SH-SY5Y (cell line): Measurements from ENCODE around the gene TMOD2.

Experiments
- GATA2 ChIP-seq: IDR thresholded peaks from 2 replicates; pipeline ENCODE4 v1.6.1; 2011; ENCODE audit warnings: mild to moderate bottlenecking, low read depth, low read length
- GATA3 ChIP-seq: IDR thresholded peaks from 2 replicates; pipeline ENCODE4 v1.6.1; 2011; ENCODE audit warnings: low read depth, mild to moderate bottlenecking, low read length, moderate library complexity

TMOD2 gene

DNA sequence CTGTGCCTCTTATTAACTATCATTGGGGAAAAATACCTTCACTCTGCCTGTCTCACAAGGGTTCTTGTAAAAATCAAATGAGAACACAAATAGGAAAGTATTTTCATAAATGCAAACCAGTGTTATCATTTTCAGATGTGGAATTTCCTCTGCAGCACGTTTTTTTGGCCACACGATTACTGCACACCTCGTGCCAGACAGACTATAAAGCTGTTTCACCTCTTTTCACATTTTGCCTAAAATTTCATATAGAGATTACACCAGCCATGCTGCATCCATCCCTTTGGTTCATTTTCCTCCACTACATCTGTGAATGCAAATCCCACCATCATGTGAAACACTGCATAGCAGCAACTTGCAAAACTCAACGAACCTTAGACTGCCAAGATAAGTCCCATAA is 1.2 kb upstream of the TMOD2 start:
- TF ChIP-seq GATA3 (no peak), GATA2 (no peak)

GRCh38 chr15:51751697-51752683 is 593 bp downstream of the TMOD2 start:
- no peak for TF ChIP-seq GATA3
- TF ChIP-seq GATA2, result no peak

- TF ChIP-seq GATA2, result no peak
- TF ChIP-seq GATA3, result no peak
Measured at GRCh38 chr15:51752888-51753287, 1.5 kb downstream of the TMOD2 start.

DNA sequence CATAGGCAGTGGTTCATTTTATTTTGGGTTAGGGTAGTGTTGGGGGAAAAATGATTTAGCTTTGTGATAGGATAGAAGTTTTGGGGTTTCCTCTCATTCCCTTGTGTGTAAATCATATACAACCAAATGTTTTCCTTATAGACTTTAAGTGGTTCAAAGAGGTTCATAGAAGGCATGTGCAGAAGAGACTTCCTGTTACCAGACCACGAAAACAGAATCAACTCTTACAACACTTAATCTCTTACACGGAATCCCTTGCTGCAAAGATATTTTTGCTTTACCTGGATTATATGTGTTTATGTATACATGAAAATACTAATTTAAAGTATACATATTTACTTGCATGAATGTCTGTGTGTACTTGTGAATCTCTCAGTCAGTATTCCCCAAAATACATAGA is 2.9 kb downstream of the TMOD2 start:
- TF ChIP-seq GATA3, result no peak
- TF ChIP-seq GATA2, result no peak

DNA sequence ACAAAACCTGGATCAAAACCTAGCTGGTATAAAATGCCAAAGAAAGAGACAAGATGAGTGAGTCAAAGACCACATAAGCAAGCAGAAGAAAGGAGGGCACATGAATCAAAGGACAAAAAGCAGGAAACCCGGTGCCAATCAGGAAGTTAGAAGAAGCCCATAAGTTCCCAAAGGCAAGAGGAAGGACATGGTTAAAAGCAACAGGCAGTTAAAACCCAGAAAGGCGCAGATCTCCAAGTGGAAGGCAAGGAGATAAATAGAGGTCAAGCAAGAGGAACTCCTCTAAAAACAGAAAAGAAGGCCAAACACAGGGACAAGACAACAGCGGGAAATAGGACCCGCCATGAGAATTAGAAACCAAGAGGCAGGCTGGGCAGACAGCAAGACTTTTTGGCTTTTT is 4.4 kb downstream of the TMOD2 start:
- no peak for TF ChIP-seq GATA3
- no peak for TF ChIP-seq GATA2

DNA sequence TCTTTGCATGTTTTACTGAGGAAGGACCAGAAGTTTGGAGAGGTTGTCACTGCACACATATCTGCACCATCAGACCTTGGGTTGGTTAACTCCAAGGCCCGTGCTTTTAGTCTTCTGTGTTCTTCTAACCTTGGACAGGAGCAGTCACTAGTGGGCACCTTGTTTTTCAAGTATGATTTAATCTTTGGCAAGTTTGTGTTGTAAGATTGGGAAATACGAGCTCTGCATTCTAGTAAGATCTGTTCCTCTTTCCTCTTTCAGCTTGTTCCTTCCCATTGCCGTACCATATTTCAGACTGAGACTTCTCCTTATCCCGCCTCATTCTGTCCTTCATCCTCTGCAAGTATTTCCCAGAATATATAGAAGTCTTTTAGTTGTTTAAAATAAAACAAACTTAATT is 5.1 kb downstream of the TMOD2 start:
- TF ChIP-seq GATA2 (no peak), GATA3 (no peak)

- TF ChIP-seq GATA3, result no peak
- TF ChIP-seq GATA2, result no peak
Measured at GRCh38 chr15:51757450-51757849, 6.1 kb downstream of the TMOD2 start.

DNA sequence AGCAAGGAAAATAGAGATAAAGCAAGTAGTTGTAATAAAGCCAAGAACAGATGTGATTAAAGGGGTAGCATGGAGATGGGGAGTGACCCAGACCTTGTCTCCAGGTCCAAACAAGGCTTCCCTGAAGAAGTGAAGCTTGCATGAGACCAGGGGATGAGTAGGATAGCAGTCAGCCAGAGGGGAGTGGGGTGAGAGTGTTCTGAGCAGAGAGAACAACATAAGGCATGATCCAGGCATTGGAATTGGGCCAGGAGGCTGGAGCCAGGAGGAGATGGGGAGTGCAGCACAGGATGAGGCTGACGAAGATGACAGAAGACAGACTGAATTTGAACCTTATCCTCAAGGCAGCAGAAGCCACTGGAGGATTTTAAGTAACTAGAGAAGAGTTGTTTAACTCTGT is 7.2 kb downstream of the TMOD2 start:
- no peak for TF ChIP-seq GATA3
- no peak for TF ChIP-seq GATA2

DNA sequence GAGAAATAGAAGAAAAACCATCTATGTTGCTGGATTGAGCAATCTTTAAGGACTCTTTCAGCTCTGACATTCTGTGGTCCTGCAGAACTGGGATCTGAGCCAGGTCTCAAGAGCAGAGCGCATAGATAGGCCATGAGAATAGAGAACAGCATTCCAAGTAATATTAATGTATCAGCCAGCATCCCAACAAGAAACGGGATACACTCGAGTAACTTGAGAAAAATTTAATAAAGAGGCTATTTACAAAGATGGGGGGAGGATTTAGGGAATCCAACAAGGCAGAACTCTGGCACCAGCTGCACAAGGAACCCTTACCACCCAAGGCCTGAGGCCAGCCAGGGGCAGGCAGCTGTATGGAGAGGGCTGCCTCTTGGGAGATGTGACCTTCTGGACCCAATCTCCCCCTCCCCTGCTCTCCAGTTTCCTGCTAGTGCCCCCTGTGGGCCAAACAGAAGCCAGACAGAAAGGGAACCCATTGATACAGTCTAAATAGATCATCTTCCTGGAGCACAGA is 8.2 kb downstream of the TMOD2 start:
- TF ChIP-seq GATA2 (no peak), GATA3 (no peak)

DNA sequence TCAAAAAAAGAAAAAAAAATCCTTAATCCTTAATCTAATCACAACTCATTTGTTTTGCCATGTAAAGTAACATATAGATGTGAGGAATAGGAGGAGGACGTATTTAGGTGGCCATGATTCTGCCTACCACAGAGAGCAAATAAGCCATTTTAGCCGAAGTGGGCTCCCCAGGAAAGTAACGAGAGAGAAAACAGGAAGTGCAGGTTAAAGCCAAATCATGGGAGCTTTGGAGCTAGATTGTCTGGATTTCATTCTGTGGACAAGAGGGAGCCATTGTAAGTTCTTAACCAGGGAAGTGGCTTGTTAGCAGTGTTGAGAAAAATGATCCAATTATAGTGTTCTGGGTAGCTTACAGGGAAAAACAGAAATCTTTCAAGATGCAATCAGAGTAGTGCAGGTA is 9.4 kb downstream of the TMOD2 start:
- TF ChIP-seq GATA3 (no peak), GATA2 (no peak)

- TF ChIP-seq GATA3 (no peak), GATA2 (no peak)
Measured at GRCh38 chr15:51765751-51766150, 14.4 kb downstream of the TMOD2 start.

DNA sequence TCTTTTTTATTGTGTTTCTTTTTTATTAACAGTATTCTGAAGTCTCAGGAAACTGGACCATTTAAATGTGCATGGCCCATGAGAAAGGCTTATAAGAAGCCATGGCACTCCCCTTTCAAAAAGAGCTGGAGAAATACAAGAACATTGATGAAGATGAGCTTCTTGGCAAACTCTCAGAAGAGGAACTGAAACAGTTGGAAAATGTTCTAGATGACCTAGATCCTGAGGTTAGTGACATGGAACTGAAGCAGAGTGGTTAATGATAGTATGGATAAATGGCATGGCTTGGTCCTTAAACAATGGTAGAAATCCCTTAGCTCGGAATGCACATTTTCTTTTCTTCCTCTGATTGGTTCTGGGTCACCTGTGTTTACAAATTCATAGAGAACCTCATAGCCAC is 14.9 kb downstream of the TMOD2 start:
- TF ChIP-seq GATA2 (no peak), GATA3 (no peak)

DNA sequence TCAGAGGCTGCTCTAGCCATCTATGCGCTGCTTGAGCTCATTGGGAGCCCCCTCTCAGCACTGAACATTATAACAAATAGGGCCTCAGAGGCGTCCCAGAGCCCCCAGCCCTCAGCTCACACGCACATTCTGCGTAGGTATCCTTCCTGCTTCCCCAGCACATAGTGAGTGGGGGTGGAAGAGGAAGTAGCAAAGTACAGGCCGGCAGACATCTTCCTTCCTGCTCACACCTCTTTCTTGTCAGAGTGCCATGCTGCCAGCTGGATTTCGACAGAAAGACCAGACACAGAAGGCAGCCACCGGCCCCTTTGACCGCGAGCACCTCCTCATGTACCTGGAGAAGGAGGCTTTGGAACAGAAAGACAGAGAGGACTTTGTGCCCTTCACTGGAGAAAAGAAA is 16.6 kb downstream of the TMOD2 start:
- TF ChIP-seq GATA3 (no peak), GATA2 (no peak)

DNA sequence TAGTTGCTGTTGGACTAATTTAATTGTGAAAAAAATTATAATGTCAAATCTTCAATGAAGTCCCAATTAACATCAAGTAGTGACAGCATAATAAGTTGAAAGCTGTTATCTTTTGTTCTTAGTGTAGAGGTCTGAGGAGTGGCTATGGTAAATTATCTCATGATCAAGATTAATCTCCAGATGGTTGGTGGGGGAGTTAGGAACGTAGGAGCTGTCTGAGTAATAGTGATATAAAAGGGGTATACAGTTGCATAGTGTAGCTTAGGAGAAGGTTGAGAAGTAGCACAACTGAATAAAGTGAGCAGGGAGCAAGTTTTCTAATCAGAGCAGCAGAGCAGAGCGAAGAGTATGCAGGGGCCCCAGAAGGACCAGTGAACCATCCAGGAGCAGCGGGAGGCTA is 19.5 kb downstream of the TMOD2 start:
- TF ChIP-seq GATA2 (no peak), GATA3 (no peak)

DNA sequence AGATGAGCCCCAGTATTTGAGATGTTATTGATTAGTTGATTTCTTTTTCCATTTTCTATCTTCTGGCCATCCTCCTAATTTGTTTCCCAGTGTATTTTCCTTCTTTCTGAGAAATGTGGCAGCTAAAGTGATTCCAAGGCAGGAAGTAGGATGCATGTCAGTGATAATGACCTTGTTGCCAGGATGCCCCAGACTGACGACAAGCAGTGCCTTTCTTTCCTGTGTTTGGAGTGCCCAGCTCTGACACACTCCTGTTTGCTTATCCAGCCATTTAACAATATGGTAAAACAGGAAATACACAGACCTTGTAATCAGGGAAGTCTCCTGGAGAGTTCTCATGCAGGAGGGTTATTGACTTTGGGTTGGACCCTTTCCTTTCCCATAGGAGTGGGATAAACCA is 20.4 kb downstream of the TMOD2 start:
- TF ChIP-seq GATA2, result no peak
- no peak for TF ChIP-seq GATA3

DNA sequence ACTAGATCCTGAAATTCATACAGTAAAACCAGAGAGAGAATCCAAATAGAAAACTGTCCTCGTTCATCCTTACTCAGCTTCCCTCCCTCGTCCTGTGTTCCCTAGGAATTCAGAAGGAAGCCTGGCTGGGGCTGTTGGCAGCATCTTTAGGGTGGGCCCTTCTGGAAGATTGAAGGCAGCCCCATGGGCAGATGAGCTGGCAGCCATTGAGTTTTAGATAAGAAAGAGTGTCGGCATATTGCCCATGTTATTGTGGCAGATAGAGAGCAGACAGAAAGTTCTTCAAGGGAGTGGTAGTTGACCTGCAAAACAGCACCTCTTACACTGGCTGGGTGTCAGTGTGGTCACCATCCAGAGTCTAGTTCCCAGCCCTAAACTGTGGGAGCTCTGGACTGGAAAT is 23.5 kb downstream of the TMOD2 start:
- TF ChIP-seq GATA2, result no peak
- no peak for TF ChIP-seq GATA3

GRCh38 chr15:51775967-51776816 is 24.8 kb downstream of the TMOD2 start:
- TF ChIP-seq GATA3 (no peak), GATA2 (peak; percentile 47; the same call in 1 of the 2 replicates)
